ENCODE data around the gene JAG1.

- TF ChIP-seq CTCF (IDR thresholded peaks at IDR 0.05): no peak
- no peak for TF ChIP-seq POLR2A (IDR thresholded peaks at IDR 0.05)
- peak in 1 of 2 donors; percentile 12 for TF ChIP-seq EP300 (IDR thresholded peaks at IDR 0.05)
Measured at GRCh38 chr20:10591946-10592521, 81.8 kb downstream of the JAG1 start.
